K562 (cell line): ENCODE results near the gene PFAS. TPM values are rescaled to one million over a fixed set of nuclear protein-coding genes. Genes with fewer than 3 reads are reported as not detected.

Experiments used
- ATAC-seq: fragments of 200-7000 bp; cut with Tn5 transposase; 3 replicates; pipeline ENCODE4 v1.9.1; 2020; ENCODE audit warnings: moderate library complexity
- BruUV-seq: library from RNA; stranded (reverse); fragments of 400-500 nt; replicated peaks from 2 replicates; lab custom pipeline; 2021; lab: Mats Ljungman, UMichigan
- CTCF ChIA-PET: fragments of 300-600 bp; formaldehyde crosslinking; extraction: SDS; loops from one replicate; lab custom pipeline; 2021; ENCODE audit warnings: low intra/inter-chr PET ratio; lab: Yijun Ruan, JAX
- POLR2A ChIA-PET: fragments of 300-600, 350-650 bp; sonication (Branson Sonifier 250); formaldehyde crosslinking; extraction: SDS; loops from one replicate; lab custom pipeline; 2021; ENCODE audit warnings: antibody characterized with exemption, inconsistent platforms; lab: Yijun Ruan, JAX
- DNase-seq, 4 experiments: peaks; one replicate each; pipeline versions ENCODE4 v3.0.0 to v3.0.0-alpha.2; 2011 to 2018; ENCODE audit warnings: low spot score in 3 of 4, mixed read lengths in 3 of 4; ENCODE audit errors: extremely low read depth in 1 of 4
- FAIRE-seq: peaks from 2 replicates; lab custom pipeline; 2011; peaks lifted over from hg19 to GRCh38; lab: Jason Lieb, UNC
- H2AFZ ChIP-seq: 2 replicates; pipeline ENCODE4 v1.6.0; 2011; ENCODE audit warnings: low read depth, low read length, control low read depth, inconsistent platforms
- H3K27ac ChIP-seq: fragments of 200-600 bp; 3 replicates; pipeline ENCODE4 v1.8.0; 2011; ENCODE audit warnings: low read depth, mild to moderate bottlenecking, control low read depth, inconsistent platforms, low read length, moderate library complexity, mixed read lengths; ENCODE audit errors: extremely low read depth
- H3K27me3 ChIP-seq, 2 experiments: fragments of 300-600 bp in 1 of 2; 2 replicates in 1 of 2; 3 replicates in 1 of 2; pipeline versions ENCODE4 v1.6.0 to v1.8.0; 2011; ENCODE audit warnings: inconsistent platforms in 2 of 2, low read length in 2 of 2, mild to moderate bottlenecking in 1 of 2, mixed read lengths in 1 of 2, moderate library complexity in 1 of 2; ENCODE audit not compliant: control insufficient read depth in 2 of 2, insufficient read depth in 2 of 2
- H3K36me3 ChIP-seq: fragments of 300-600 bp; 3 replicates; pipeline ENCODE4 v1.8.0; 2011; ENCODE audit warnings: mild to moderate bottlenecking, low read length, inconsistent platforms; ENCODE audit not compliant: control insufficient read depth, insufficient read depth
- H3K4me1 ChIP-seq, 2 experiments: fragments of 200-600 bp in 1 of 2; replicated peaks in 1 of 2; 2 replicates in 1 of 2; 3 replicates in 1 of 2; pipeline versions ENCODE4 v1.5.1 to v1.8.0; 2011; ENCODE audit warnings: inconsistent platforms in 2 of 2, low read length in 2 of 2, mild to moderate bottlenecking in 1 of 2, mixed read lengths in 1 of 2, moderate library complexity in 1 of 2; ENCODE audit not compliant: control insufficient read depth in 2 of 2, insufficient read depth in 2 of 2
- H3K4me2 ChIP-seq: 2 replicates; pipeline ENCODE4 v1.6.1; 2011; ENCODE audit warnings: low read length, control low read depth, inconsistent platforms, mixed read lengths; ENCODE audit not compliant: insufficient read depth
- H3K4me3 ChIP-seq: fragments of 200-600 bp; sonication (generic), shearing (Covaris generic); 2 replicates; pipeline ENCODE4 v1.5.1; 2016; ENCODE audit warnings: control low read depth, inconsistent platforms
- H3K79me2 ChIP-seq: fragments of 200-600 bp; 3 replicates; pipeline ENCODE4 v1.8.0; 2011; ENCODE audit warnings: low read length, inconsistent platforms; ENCODE audit not compliant: control insufficient read depth, insufficient read depth
- H3K9ac ChIP-seq, 2 experiments: 2 replicates each; pipeline versions ENCODE4 v1.6.0 to v1.6.1; 2011; ENCODE audit warnings: low read depth in 2 of 2, low read length in 2 of 2, control low read depth in 1 of 2, inconsistent platforms in 1 of 2, mild to moderate bottlenecking in 1 of 2, mixed read lengths in 1 of 2; ENCODE audit not compliant: insufficient read depth in 1 of 2
- H3K9me1 ChIP-seq: one replicate; pipeline ENCODE4 v1.6.0; 2011; ENCODE audit warnings: inconsistent platforms, mild to moderate bottlenecking, low read length, moderate library complexity; ENCODE audit not compliant: control insufficient read depth, insufficient read depth
- H3K9me3 ChIP-seq: replicated peaks from 2 replicates; pipeline ENCODE4 v1.5.1; 2011; ENCODE audit warnings: low read depth, low read length, inconsistent platforms; ENCODE audit not compliant: control insufficient read depth, insufficient read depth
- H4K20me1 ChIP-seq: replicated peaks from 2 replicates; pipeline ENCODE4 v1.6.1; 2011; ENCODE audit warnings: low read length, inconsistent platforms, mixed read lengths; ENCODE audit not compliant: control insufficient read depth, insufficient read depth
- ADNP ChIP-seq: fragments of 200-800 bp; sonication (Bioruptor generic); IDR thresholded peaks from 2 replicates; pipeline ENCODE4 v1.6.1; 2016; ENCODE audit warnings: missing genetic modification characterization, missing compliant biosample characterization
- CC2D1A ChIP-seq: fragments of 450-650 bp; IDR thresholded peaks from 2 replicates; pipeline ENCODE4 v1.6.1; 2017; ENCODE audit warnings: mild to moderate bottlenecking
- ESRRA ChIP-seq: fragments of 450-650 bp; IDR thresholded peaks from 2 replicates; pipeline ENCODE4 v1.6.1; 2014; ENCODE audit warnings: low read depth, mild to moderate bottlenecking, moderate library complexity, borderline replicate concordance
- FOXA1 ChIP-seq: fragments of 450-650 bp; IDR thresholded peaks from 2 replicates; pipeline ENCODE4 v1.6.1; 2016; ENCODE audit warnings: mild to moderate bottlenecking, borderline replicate concordance
- NR2C2 ChIP-seq, 2 experiments: fragments of 200-800 bp in 1 of 2; sonication (Bioruptor generic) in 1 of 2; sonication (generic) in 1 of 2; formaldehyde crosslinking in 1 of 2; IDR thresholded peaks; 2 replicates each; pipeline versions ENCODE4 v1.6.1 to v1.8.0; 2016 to 2022; ENCODE audit warnings: mild to moderate bottlenecking in 1 of 2, missing compliant biosample characterization in 1 of 2, missing genetic modification characterization in 1 of 2, missing genetic modification reagents in 1 of 2
- RCOR1 ChIP-seq, 2 experiments: IDR thresholded peaks; 2 replicates each; pipeline ENCODE4 v1.6.1; 2012; ENCODE audit warnings: low read depth in 2 of 2, low read length in 2 of 2, borderline replicate concordance in 1 of 2, improper control_type of control experiment in 1 of 2
- SRSF7 ChIP-seq: fragments of 200-400 bp; formaldehyde crosslinking; optimal IDR thresholded peaks from 2 replicates; pipeline ENCODE3; 2017; ENCODE audit warnings: mild to moderate bottlenecking, low read depth, low read length
- SUPT5H ChIP-seq: fragments of 450-650 bp; IDR thresholded peaks from 2 replicates; pipeline ENCODE4 v1.6.1; 2016
- ZNF668 ChIP-seq: fragments of 250-450 bp; sonication (Bioruptor Pico); IDR thresholded peaks from 2 replicates; pipeline ENCODE4 v1.8.0; 2022; ENCODE audit warnings: mild to moderate bottlenecking, inconsistent platforms
- WGBS: fragments of 100-300 bp; shearing (Covaris generic); methylation state at CpG from one replicate; pipeline ENCODE4 v1.1.6; 2016; ENCODE audit warnings: low coverage, mixed read lengths; ENCODE audit not compliant: insufficient coverage; ENCODE audit errors: missing lambda C conversion rate; 5-methylcytosine and 5-hydroxymethylcytosine counted together
- in situ Hi-C: fragments of 300-500 bp; cut with MboI; formaldehyde crosslinking; loops from 4 replicates; pipeline ENCODE4 v1.15.0; 2018; ENCODE audit warnings: inconsistent platforms, mixed read lengths
- intact Hi-C: fragments of 100-400 bp; cut with micrococcal nuclease; formaldehyde crosslinking; loops from 2 replicates; pipeline ENCODE4 v1.14.2; 2022
- polyA plus RNA-seq, 8 experiments: library from polyadenylated mRNA; depleted of rRNA in 4 of 8; stranded (reverse) in 5 of 8; unstranded in 3 of 8; fragments of >200 nt; fragmentation: Nextera tagmentation in 2 of 8; fragmentation: Illumina TruSeq in 1 of 8; extraction: Ambion mirVana in 2 of 8; extraction: Trizol in 1 of 8; gene quantifications; 2 replicates each; pipeline versions ENCODE4 v1.2.1 to v1.2.3, GENCODE V29; 2011 to 2014; ENCODE audit warnings: inconsistent platforms in 1 of 8, missing spikeins in 1 of 8
- total RNA-seq, 7 experiments: library from RNA; depleted of rRNA in 6 of 7; stranded (reverse); fragments of >200 nt in 6 of 7; fragmentation: Illumina TruSeq in 2 of 7; extraction: Trizol in 2 of 7; gene quantifications; 2 replicates each; pipeline versions ENCODE4 v1.2.1 to v1.2.3, GENCODE V29; 2011 to 2021; ENCODE audit warnings: low replicate concordance in 1 of 7
- TF ChIP-seq, protein P1 (sequence below): fragments of 450-650 bp; IDR thresholded peaks from 2 replicates; pipeline ENCODE4 v1.6.1; 2016; ENCODE audit warnings: borderline replicate concordance
- TF ChIP-seq, protein P2 (sequence below): sonication (generic); formaldehyde crosslinking; IDR thresholded peaks from 2 replicates; pipeline ENCODE4 v1.8.0; 2022; ENCODE audit warnings: missing genetic modification reagents, mild to moderate bottlenecking, moderate library complexity, borderline replicate concordance

Gene PFAS
- total and polyA plus RNA-seq, 9 of the 15 experiments (the other 6 are each of a cell fraction or from before 2014, with no cell fraction given), result 11.6 to 131 (median 43.9) TPM

DNA sequence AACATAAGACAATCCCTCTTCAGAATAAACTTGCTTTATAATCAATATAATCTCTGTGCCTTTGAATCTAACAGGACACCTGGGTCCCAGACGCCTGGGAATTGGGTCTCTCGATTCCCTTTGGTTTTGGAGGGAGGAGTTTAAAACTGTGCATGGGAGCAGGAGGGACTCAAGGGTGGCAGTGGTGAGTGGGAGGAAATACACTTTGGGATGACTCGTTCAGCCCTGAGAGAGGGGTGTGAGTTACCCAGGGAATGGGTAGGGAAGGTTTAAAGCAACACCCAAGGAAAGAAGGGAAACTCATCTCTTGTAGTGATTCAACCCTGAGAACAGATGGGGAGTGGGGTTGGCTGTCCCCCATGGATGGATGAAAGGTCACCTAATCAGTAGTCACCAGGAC lies 41.0 kb downstream of the PFAS start:
- H3K9me3 ChIP-seq, result no peaks in the 10 kb centered on the region
- H3K27ac ChIP-seq, result no peak overlapping the region
- no peak overlapping the region for H3K4me3 ChIP-seq
- H3K9ac ChIP-seq, result peak overlapping the region in 1 of 2 experiments; percentile 31; a peak in 1 of 4 replicates
- no peak for TF ChIP-seq ZNF668
- no peak for TF ChIP-seq NR2C2 (CRISPR knock-in tag; IDR thresholded peaks at IDR 0.05)
- TF ChIP-seq NR2C2 (tag; IDR thresholded peaks at IDR 0.05), result no peak
- 15% methylated on average over 3 of the region's 3 CpGs for WGBS
- no peak overlapping the region for H2AFZ ChIP-seq
- FAIRE-seq (no peak), DNase-seq (no peak), ATAC-seq (no peak)
- POLR2A ChIA-PET, result interaction anchor here (0.6 to 0.8 kb wide), 2 partner anchors 13 to 40 kb away, joined by 3 to 4 read pairs; no protein-coding TSS in a partner anchor
- intact Hi-C loops, result no loop called here
- H3K36me3 ChIP-seq, result 0 out of 3 replicates have a peak, but pooled peaks cover 2% of the 10 kb centered on the region
- H3K4me1 ChIP-seq, result peaks cover 11 to 48% of the 10 kb centered on the region in 2 experiments; a peak in 4 of 5 replicates
- H3K79me2 ChIP-seq, result no peaks in the 10 kb centered on the region
- CTCF ChIA-PET, result no interaction called here
- no peaks in the 10 kb centered on the region for H4K20me1 ChIP-seq
- no peak overlapping the region for H3K4me2 ChIP-seq
- no peaks in the 10 kb centered on the region for H3K27me3 ChIP-seq
- BruUV-seq, result no TSS peak
- in situ Hi-C loops, result no loop called here
- no peaks in the 10 kb centered on the region for H3K9me1 ChIP-seq

DNA sequence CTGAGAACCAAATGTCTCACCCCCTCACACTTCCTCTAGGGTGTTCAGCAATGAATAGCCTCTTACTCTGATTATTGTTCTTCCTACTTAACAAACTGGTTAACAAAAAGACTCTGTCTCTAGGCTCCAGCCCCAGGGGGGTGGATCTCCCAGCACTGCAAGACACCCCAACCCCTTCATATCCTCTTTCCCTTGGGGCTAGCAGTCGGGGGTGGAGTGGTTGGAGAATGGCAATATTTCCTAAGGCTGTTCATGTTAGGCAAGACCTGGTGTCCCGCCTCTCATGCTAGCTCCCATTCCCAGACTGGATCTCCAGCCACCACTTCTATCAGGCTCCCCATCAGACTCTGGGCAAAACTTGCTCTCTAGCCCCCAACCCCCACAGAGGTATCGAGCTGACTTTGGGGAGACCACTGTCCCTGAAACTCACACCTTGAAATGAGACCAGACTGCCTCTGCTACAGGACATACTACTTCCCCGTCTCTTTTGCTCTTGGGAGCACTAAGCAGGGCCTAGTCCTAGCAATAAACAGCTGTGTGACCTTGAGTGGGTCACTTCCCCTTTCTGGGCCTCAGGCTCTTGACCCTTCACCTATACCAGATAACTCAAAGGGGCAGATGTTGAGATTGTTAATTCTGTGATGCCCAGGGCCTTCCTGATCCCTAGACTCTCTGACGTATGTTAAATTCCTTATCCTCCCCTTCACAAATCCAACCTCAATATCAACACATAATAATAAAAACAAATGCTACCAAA lies 43.7 kb downstream of the PFAS start:
- Histone ChIP-seq H3K4me1 (peaks cover 11 to 46% of the 10 kb centered on the region in 2 experiments; a peak in 4 of 5 replicates), H3K36me3 (0 out of 3 replicates have a peak, but pooled peaks cover 2% of the 10 kb centered on the region), H3K79me2 (no peaks in the 10 kb centered on the region), H3K27me3 (no peaks in the 10 kb centered on the region), H2AFZ (no peak overlapping the region), H3K4me3 (no peak overlapping the region), H3K27ac (no peak overlapping the region), H3K9me1 (no peaks in the 10 kb centered on the region), H3K9ac (peak overlapping the region in 1 of 2 experiments; percentile 31; a peak in 1 of 4 replicates), H3K9me3 (no peaks in the 10 kb centered on the region; the same call in 1 of the 2 replicates), H3K4me2 (no peak overlapping the region), H4K20me1 (no peaks in the 10 kb centered on the region)
- intact Hi-C loops, result no loop called here
- ATAC-seq (no peak), FAIRE-seq (peak; percentile 59), DNase-seq (no peak)
- WGBS, result 54% methylated on average over 5 of the region's 5 CpGs
- ChIA-PET POLR2A (interaction anchor here (1.4 to 2.0 kb wide), 2 partner anchors 16 to 20 kb away, joined by 4 to 5 read pairs; no protein-coding TSS in a partner anchor), CTCF (no interaction called here)
- in situ Hi-C loops, result no loop called here
- BruUV-seq, result no TSS peak
- TF ChIP-seq SUPT5H (no peak), SRSF7 (no peak), ADNP (0 out of 2 replicates have a peak, but pooled peaks have one; percentile 15), CC2D1A (no peak), FOXA1 (no peak), ESRRA (peak; percentile 86), RCOR1 (IDR thresholded peaks at IDR 0.05; ENCODE audit: borderline replicate concordance in 1 of 2, low read depth in 2 of 2, low read length in 2 of 2) (peak in 1 of 2 experiments; percentile 67; a peak in 1 of 4 replicates)
- TF ChIP-seq, protein P1, sequence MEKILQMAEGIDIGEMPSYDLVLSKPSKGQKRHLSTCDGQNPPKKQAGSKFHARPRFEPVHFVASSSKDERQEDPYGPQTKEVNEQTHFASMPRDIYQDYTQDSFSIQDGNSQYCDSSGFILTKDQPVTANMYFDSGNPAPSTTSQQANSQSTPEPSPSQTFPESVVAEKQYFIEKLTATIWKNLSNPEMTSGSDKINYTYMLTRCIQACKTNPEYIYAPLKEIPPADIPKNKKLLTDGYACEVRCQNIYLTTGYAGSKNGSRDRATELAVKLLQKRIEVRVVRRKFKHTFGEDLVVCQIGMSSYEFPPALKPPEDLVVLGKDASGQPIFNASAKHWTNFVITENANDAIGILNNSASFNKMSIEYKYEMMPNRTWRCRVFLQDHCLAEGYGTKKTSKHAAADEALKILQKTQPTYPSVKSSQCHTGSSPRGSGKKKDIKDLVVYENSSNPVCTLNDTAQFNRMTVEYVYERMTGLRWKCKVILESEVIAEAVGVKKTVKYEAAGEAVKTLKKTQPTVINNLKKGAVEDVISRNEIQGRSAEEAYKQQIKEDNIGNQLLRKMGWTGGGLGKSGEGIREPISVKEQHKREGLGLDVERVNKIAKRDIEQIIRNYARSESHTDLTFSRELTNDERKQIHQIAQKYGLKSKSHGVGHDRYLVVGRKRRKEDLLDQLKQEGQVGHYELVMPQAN, result no peak
- TF ChIP-seq, protein P2, sequence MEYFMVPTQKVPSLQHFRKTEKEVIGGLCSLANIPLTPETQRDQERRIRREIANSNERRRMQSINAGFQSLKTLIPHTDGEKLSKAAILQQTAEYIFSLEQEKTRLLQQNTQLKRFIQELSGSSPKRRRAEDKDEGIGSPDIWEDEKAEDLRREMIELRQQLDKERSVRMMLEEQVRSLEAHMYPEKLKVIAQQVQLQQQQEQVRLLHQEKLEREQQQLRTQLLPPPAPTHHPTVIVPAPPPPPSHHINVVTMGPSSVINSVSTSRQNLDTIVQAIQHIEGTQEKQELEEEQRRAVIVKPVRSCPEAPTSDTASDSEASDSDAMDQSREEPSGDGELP (CRISPR knock-in tag), result peak; percentile 43; the same call in 1 of the 2 replicates
